ENCODE data around the gene HOPX.
"Not testable (repeated sequence)": the region's sequence is repeated elsewhere in the genome, so short reads cannot be mapped to it uniquely, and the experiment has no call there.

Gene HOPX

GRCh38 chr4:56681158-56681852 is at the start of gene HOPX:
Gene HOPX (minus strand): TSS chr4:56681296. CDS start chr4:56657816, 23,480 bp downstream.
- no peaks in the 10 kb centered on the region for H3K9me3 ChIP-seq (ENCODE audit: control insufficient read depth, low read length)
- no peak within 1 kb of the TSS for H3K9ac ChIP-seq (ENCODE audit: low read length)
- peaks cover 5% of the 10 kb centered on the region for H3K27me3 ChIP-seq (ENCODE audit: control insufficient read depth, insufficient read depth, low read length)
- no peak within 1 kb of the TSS for H3K4me3 ChIP-seq (ENCODE audit: low read length)
- no peaks in the 10 kb centered on the region for H3K4me1 ChIP-seq (ENCODE audit: control insufficient read depth, insufficient read depth, low read length)
- no peaks in the 10 kb centered on the region for H3K36me3 ChIP-seq (ENCODE audit: control insufficient read depth, insufficient read depth, low read length)

GRCh38 chr4:56730097-56730496 is 49.0 kb upstream of the HOPX start:
- Histone ChIP-seq H3K9ac (ENCODE audit: low read length) (no peak overlapping the region), H3K4me1 (ENCODE audit: control insufficient read depth, insufficient read depth, low read length) (no peaks in the 10 kb centered on the region)

GRCh38 chr4:56728512-56728911 is 47.4 kb upstream of the HOPX start:
- H3K27me3 ChIP-seq (ENCODE audit: control insufficient read depth, insufficient read depth, low read length), result no peaks in the 10 kb centered on the region

More at GRCh38 chr4:56730097-56730496, 49.0 kb upstream of the HOPX start:
- Histone ChIP-seq H3K9me3 (ENCODE audit: control insufficient read depth, low read length) (no peaks in the 10 kb centered on the region), H3K27me3 (ENCODE audit: control insufficient read depth, insufficient read depth, low read length) (no peaks in the 10 kb centered on the region), H3K4me3 (ENCODE audit: low read length) (no peak overlapping the region), H3K36me3 (ENCODE audit: control insufficient read depth, insufficient read depth, low read length) (no peaks in the 10 kb centered on the region)

GRCh38 chr4:56727150-56727549 is 46.1 kb upstream of the HOPX start:
- Histone ChIP-seq H3K27me3 (ENCODE audit: control insufficient read depth, insufficient read depth, low read length) (no peaks in the 10 kb centered on the region), H3K4me1 (ENCODE audit: control insufficient read depth, insufficient read depth, low read length) (no peaks in the 10 kb centered on the region), H3K36me3 (ENCODE audit: control insufficient read depth, insufficient read depth, low read length) (no peaks in the 10 kb centered on the region), H3K9ac (ENCODE audit: low read length) (no peak overlapping the region), H3K4me3 (ENCODE audit: low read length) (no peak overlapping the region), H3K9me3 (ENCODE audit: control insufficient read depth, low read length) (no peaks in the 10 kb centered on the region)

More at GRCh38 chr4:56728512-56728911, 47.4 kb upstream of the HOPX start:
- H3K9me3 ChIP-seq (ENCODE audit: control insufficient read depth, low read length), result no peaks in the 10 kb centered on the region
- H3K4me3 ChIP-seq (ENCODE audit: low read length), result no peak overlapping the region
- no peaks in the 10 kb centered on the region for H3K4me1 ChIP-seq (ENCODE audit: control insufficient read depth, insufficient read depth, low read length)
- H3K36me3 ChIP-seq (ENCODE audit: control insufficient read depth, insufficient read depth, low read length), result no peaks in the 10 kb centered on the region
- H3K9ac ChIP-seq (ENCODE audit: low read length), result no peak overlapping the region

GRCh38 chr4:56726593-56726992 is 45.5 kb upstream of the HOPX start:
- H3K9me3 ChIP-seq (ENCODE audit: control insufficient read depth, low read length); H3K36me3 ChIP-seq (ENCODE audit: control insufficient read depth, insufficient read depth, low read length); H3K9ac ChIP-seq (ENCODE audit: low read length); H3K4me3 ChIP-seq (ENCODE audit: low read length); H3K4me1 ChIP-seq (ENCODE audit: control insufficient read depth, insufficient read depth, low read length); H3K27me3 ChIP-seq (ENCODE audit: control insufficient read depth, insufficient read depth, low read length): not testable (repeated sequence)

- no peak overlapping the region for H3K4me3 ChIP-seq (ENCODE audit: low read length)
- H3K9ac ChIP-seq (ENCODE audit: low read length), result no peak overlapping the region
- H3K4me1 ChIP-seq (ENCODE audit: control insufficient read depth, insufficient read depth, low read length), result no peaks in the 10 kb centered on the region
- H3K9me3 ChIP-seq (ENCODE audit: control insufficient read depth, low read length), result no peaks in the 10 kb centered on the region
- no peaks in the 10 kb centered on the region for H3K27me3 ChIP-seq (ENCODE audit: control insufficient read depth, insufficient read depth, low read length)
- no peaks in the 10 kb centered on the region for H3K36me3 ChIP-seq (ENCODE audit: control insufficient read depth, insufficient read depth, low read length)
Observed at GRCh38 chr4:56723659-56724230, 42.6 kb upstream of the HOPX start.

GRCh38 chr4:56723201-56723605 is 42.1 kb upstream of the HOPX start:
- Histone ChIP-seq H3K36me3 (ENCODE audit: control insufficient read depth, insufficient read depth, low read length) (no peaks in the 10 kb centered on the region), H3K27me3 (ENCODE audit: control insufficient read depth, insufficient read depth, low read length) (no peaks in the 10 kb centered on the region), H3K9ac (ENCODE audit: low read length) (no peak overlapping the region), H3K4me1 (ENCODE audit: control insufficient read depth, insufficient read depth, low read length) (no peaks in the 10 kb centered on the region), H3K9me3 (ENCODE audit: control insufficient read depth, low read length) (no peaks in the 10 kb centered on the region), H3K4me3 (ENCODE audit: low read length) (no peak overlapping the region)

- Histone ChIP-seq H3K27me3 (ENCODE audit: control insufficient read depth, insufficient read depth, low read length) (no peaks in the 10 kb centered on the region), H3K9ac (ENCODE audit: low read length) (no peak overlapping the region), H3K4me3 (ENCODE audit: low read length) (no peak overlapping the region), H3K4me1 (ENCODE audit: control insufficient read depth, insufficient read depth, low read length) (no peaks in the 10 kb centered on the region), H3K9me3 (ENCODE audit: control insufficient read depth, low read length) (no peaks in the 10 kb centered on the region), H3K36me3 (ENCODE audit: control insufficient read depth, insufficient read depth, low read length) (no peaks in the 10 kb centered on the region)
Observed at GRCh38 chr4:56708146-56708545, 27.1 kb upstream of the HOPX start.

GRCh38 chr4:56705966-56706365 is 24.9 kb upstream of the HOPX start:
- Histone ChIP-seq H3K9me3 (ENCODE audit: control insufficient read depth, low read length) (no peaks in the 10 kb centered on the region), H3K27me3 (ENCODE audit: control insufficient read depth, insufficient read depth, low read length) (no peaks in the 10 kb centered on the region), H3K4me1 (ENCODE audit: control insufficient read depth, insufficient read depth, low read length) (no peaks in the 10 kb centered on the region), H3K36me3 (ENCODE audit: control insufficient read depth, insufficient read depth, low read length) (no peaks in the 10 kb centered on the region), H3K4me3 (ENCODE audit: low read length) (no peak overlapping the region), H3K9ac (ENCODE audit: low read length) (no peak overlapping the region)

GRCh38 chr4:56705334-56705733 is 24.2 kb upstream of the HOPX start:
- Histone ChIP-seq H3K9me3 (ENCODE audit: control insufficient read depth, low read length) (no peaks in the 10 kb centered on the region), H3K27me3 (ENCODE audit: control insufficient read depth, insufficient read depth, low read length) (no peaks in the 10 kb centered on the region), H3K9ac (ENCODE audit: low read length) (no peak overlapping the region), H3K4me1 (ENCODE audit: control insufficient read depth, insufficient read depth, low read length) (no peaks in the 10 kb centered on the region), H3K4me3 (ENCODE audit: low read length) (no peak overlapping the region), H3K36me3 (ENCODE audit: control insufficient read depth, insufficient read depth, low read length) (no peaks in the 10 kb centered on the region)

GRCh38 chr4:56704089-56704871 is 23.2 kb upstream of the HOPX start:
- Histone ChIP-seq H3K27me3 (ENCODE audit: control insufficient read depth, insufficient read depth, low read length) (no peaks in the 10 kb centered on the region), H3K36me3 (ENCODE audit: control insufficient read depth, insufficient read depth, low read length) (no peaks in the 10 kb centered on the region), H3K9me3 (ENCODE audit: control insufficient read depth, low read length) (no peaks in the 10 kb centered on the region), H3K4me3 (ENCODE audit: low read length) (no peak overlapping the region), H3K4me1 (ENCODE audit: control insufficient read depth, insufficient read depth, low read length) (no peaks in the 10 kb centered on the region), H3K9ac (ENCODE audit: low read length) (no peak overlapping the region)

GRCh38 chr4:56703378-56703777 is 22.3 kb upstream of the HOPX start:
- Histone ChIP-seq H3K9ac (ENCODE audit: low read length) (no peak overlapping the region), H3K4me1 (ENCODE audit: control insufficient read depth, insufficient read depth, low read length) (no peaks in the 10 kb centered on the region), H3K9me3 (ENCODE audit: control insufficient read depth, low read length) (no peaks in the 10 kb centered on the region), H3K27me3 (ENCODE audit: control insufficient read depth, insufficient read depth, low read length) (no peaks in the 10 kb centered on the region), H3K36me3 (ENCODE audit: control insufficient read depth, insufficient read depth, low read length) (no peaks in the 10 kb centered on the region), H3K4me3 (ENCODE audit: low read length) (no peak overlapping the region)
